ENCODE results near the gene ABHD4.

ABHD4 gene

DNA sequence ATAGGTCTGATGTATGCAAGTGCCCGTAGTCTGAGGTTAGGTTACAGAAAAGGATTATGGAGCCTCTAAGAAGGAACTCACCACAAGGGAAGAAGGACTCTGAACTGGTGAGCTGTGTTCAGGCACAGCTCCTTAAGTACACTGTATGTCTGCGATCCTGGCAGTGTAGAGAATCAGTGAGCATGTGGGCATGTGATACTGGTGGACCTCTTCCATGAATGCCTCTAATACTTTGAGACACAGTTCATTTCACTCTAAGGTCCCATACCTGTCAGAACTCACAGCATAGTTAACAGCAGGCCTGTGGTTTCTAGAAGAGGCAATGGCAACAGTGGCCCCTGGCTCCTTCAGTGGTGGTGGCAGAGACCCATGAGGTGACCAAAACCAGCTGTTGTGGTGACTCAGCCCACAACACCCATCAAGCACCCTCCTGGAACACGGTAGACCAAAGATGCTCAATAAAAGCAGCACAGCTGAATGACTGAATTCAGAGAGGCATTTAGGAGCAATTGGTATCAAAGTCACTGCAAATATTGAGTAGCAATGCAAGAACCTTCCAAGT lies 52.9 kb downstream of the ABHD4 start:
- TF ChIP-seq, protein P1, sequence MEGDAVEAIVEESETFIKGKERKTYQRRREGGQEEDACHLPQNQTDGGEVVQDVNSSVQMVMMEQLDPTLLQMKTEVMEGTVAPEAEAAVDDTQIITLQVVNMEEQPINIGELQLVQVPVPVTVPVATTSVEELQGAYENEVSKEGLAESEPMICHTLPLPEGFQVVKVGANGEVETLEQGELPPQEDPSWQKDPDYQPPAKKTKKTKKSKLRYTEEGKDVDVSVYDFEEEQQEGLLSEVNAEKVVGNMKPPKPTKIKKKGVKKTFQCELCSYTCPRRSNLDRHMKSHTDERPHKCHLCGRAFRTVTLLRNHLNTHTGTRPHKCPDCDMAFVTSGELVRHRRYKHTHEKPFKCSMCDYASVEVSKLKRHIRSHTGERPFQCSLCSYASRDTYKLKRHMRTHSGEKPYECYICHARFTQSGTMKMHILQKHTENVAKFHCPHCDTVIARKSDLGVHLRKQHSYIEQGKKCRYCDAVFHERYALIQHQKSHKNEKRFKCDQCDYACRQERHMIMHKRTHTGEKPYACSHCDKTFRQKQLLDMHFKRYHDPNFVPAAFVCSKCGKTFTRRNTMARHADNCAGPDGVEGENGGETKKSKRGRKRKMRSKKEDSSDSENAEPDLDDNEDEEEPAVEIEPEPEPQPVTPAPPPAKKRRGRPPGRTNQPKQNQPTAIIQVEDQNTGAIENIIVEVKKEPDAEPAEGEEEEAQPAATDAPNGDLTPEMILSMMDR (IDR thresholded peaks at IDR 0.05; ENCODE audit: control insufficient read depth, extremely low read depth, insufficient read depth) = no peak
- no peak for DNase-seq (ENCODE audit: low read depth)
- H3K4me3 ChIP-seq (ENCODE audit: low read depth, low read length) = no peak overlapping the region

DNA sequence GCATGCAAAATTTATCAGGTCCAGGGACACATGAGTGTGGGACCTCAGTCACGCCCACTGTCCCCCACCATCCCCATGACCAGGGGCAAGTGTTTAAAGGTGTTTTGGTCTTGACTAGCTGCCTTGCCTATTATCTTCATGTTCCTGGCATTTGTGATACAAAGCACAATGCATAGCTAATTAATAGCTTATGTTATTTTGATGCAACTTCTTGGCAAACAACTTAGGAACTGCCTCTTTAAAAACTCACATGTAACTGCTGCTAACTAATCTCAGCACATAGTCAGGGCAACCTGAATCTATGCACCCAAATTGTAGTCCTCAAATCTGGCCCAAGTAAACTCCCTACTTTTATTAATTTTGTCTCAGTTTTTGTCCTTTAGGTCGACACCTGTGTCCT lies 53.5 kb downstream of the ABHD4 start:
- TF ChIP-seq, protein P1 (IDR thresholded peaks at IDR 0.05; ENCODE audit: control insufficient read depth, extremely low read depth, insufficient read depth) = no peak
- no peak for DNase-seq (ENCODE audit: low read depth)
- no peak overlapping the region for H3K4me3 ChIP-seq (ENCODE audit: low read depth, low read length)

DNA sequence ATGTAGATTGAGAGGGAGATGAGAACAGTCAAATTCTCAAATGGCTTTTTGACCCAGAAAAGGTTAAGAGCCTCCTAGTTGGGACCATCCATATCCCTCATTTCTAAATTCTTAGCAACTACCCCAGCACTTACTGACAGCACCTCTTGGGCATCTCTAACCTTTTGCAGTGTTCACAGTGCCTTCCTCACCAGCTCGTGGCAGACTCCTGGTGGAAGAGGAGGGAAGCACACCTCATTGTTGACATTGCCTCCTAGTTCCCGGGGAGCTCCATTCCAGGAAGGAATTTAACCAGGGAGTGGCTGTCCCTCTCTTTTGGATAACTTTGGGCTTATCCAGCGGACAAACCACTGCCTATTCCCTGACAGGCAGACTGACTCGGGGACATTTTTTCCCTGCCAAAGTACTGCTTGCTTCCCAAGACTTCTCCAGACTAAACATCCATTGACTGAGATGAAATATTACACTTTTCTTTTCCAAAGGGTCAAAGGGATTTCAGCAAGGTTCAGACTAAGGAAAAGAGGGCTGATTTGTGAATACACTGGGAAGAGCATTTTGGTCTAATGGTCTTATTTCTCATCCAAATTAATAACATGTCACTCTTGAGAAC lies 55.0 kb downstream of the ABHD4 start:
- TF ChIP-seq, protein P1 (IDR thresholded peaks at IDR 0.05; ENCODE audit: control insufficient read depth, extremely low read depth, insufficient read depth) = peak; percentile 97
- peak; percentile 30 for DNase-seq (ENCODE audit: low read depth)
- H3K4me3 ChIP-seq (ENCODE audit: low read depth, low read length) = no peak overlapping the region

DNA sequence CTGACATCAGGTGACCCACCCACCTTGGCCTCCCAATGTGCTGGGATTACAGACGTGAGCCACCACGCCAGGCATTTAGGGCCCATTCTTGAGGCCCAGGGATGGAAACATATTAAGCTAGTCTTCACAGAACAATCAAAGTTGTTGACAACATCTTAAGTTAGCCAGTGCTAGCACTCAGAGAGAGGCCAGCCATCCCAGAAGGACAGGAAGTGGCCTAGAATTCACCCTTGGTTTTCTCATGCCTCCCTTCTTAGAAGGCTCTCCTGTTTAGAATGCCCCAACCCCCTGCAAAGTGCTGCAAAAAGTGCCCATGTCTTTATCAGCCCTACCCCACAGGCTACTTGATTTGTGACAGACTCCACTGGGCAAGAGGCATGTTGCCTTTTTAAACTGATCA lies 58.1 kb downstream of the ABHD4 start:
- TF ChIP-seq, protein P1 (IDR thresholded peaks at IDR 0.05; ENCODE audit: control insufficient read depth, extremely low read depth, insufficient read depth) = no peak
- DNase-seq (ENCODE audit: low read depth) = no peak
- no peak overlapping the region for H3K4me3 ChIP-seq (ENCODE audit: low read depth, low read length)

DNA sequence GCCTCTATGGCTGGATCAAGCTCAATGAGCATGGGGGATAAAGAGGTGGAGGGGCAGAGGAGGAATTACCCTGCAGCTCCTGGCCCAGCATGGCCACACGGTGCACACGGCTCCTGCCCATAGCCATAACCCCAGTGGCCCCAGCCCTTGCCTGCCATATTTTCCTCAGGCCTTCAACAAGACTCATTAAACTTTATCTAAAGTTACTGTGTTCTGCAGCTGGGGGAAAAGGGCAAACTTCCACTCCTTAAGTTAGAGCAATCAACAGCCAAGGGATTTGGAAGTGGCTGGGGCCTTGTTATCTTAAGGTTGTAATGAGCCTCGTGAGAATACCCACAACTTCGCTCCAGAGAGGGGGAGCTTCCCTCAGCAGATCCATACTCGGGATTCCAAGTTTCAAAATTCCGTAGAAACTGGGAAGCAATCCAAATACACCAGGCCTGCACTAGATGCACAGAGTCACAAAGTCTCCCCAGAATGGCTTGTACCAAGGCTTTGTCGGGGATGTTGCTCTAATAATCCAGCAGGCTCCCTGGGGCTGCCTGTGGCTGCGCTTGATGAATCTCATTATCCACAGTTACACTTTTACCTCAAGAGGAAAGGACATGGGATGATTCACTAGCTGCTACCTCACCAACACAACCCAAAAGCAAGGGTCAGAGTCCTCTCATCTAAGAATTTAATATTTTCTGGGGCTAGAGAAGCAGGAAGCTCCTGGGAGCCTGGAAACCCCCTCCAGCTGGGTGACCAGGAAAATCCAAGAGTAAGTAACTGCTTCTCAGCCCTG lies 59.0 kb downstream of the ABHD4 start:
- TF ChIP-seq, protein P1 (IDR thresholded peaks at IDR 0.05; ENCODE audit: control insufficient read depth, extremely low read depth, insufficient read depth) = no peak
- no peak for DNase-seq (ENCODE audit: low read depth)
- H3K4me3 ChIP-seq (ENCODE audit: low read depth, low read length) = no peak overlapping the region

DNA sequence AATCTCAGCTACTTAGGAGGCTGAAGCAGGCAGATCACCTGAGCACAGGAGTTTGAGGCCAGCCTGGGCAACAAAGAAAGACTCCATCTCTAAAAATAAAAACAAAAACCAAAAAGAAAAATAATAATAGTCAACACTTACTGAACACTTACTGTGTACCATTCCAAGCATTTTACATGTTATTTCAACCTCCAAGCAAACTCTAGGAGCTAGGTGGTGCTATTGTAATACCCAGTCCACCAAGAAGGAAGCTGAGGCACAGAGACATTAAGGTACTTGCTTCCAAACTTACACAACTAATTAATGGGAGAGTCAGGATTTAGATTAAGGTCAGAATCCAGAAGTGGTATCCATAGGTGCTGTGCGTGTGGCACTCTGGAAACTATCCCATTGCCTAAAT lies 59.8 kb downstream of the ABHD4 start:
- no peak overlapping the region for H3K4me3 ChIP-seq (ENCODE audit: low read depth, low read length)
- no peak for DNase-seq (ENCODE audit: low read depth)
- TF ChIP-seq, protein P1 (IDR thresholded peaks at IDR 0.05; ENCODE audit: control insufficient read depth, extremely low read depth, insufficient read depth) = peak; percentile 80
